Endothelial cell of umbilical vein (primary cell): ENCODE results near the gene PRPF40A. TPM values are rescaled to one million over a fixed set of nuclear protein-coding genes. Genes with fewer than 3 reads are reported as not detected.
A peak's percentile ranks its signal among the peaks of the same experiment; 100 is the strongest.
"Not testable (repeated sequence)": the region's sequence is repeated elsewhere in the genome, so short reads cannot be mapped to it uniquely, and the experiment has no call there.

ENCODE experiments used
- BruUV-seq: library from RNA; stranded (reverse); fragments of 400-500 nt; replicated peaks from 2 replicates; lab custom pipeline; 2021; lab: Mats Ljungman, UMichigan
- CTCF ChIA-PET: fragments of 300-600, 350-600 bp; sonication (Branson Sonifier 250); formaldehyde crosslinking; loops from one replicate; lab custom pipeline; 2021; ENCODE audit warnings: antibody characterized with exemption, inconsistent platforms; lab: Charles Lee
- POLR2A ChIA-PET: fragments of 300-600, 350-600 bp; sonication (Branson Sonifier 250); formaldehyde crosslinking; loops from one replicate; lab custom pipeline; 2021; ENCODE audit warnings: antibody characterized with exemption, inconsistent platforms; lab: Charles Lee
- DNase-seq: peaks from one replicate; pipeline ENCODE4 v3.0.0-alpha.2; 2011; ENCODE audit warnings: low read depth, low spot score
- FAIRE-seq: peaks from 2 replicates; lab custom pipeline; 2011; peaks lifted over from hg19 to GRCh38; lab: Jason Lieb, UNC
- H2AFZ ChIP-seq: 2 replicates; pipeline ENCODE4 v1.6.0; 2012; ENCODE audit warnings: low read depth, low read length, control low read depth, inconsistent platforms
- H3K27ac ChIP-seq: 2 replicates; pipeline ENCODE4 v1.5.1; 2011; ENCODE audit warnings: low read depth, mild to moderate bottlenecking, control low read depth, low read length, moderate library complexity; ENCODE audit not compliant: insufficient read depth
- H3K27me3 ChIP-seq, 2 experiments: 2 replicates each; pipeline versions ENCODE4 v1.6.0 to v1.6.1; 2011; ENCODE audit warnings: low read length in 2 of 2, mixed read lengths in 1 of 2; ENCODE audit not compliant: control insufficient read depth in 2 of 2, insufficient read depth in 2 of 2
- H3K36me3 ChIP-seq, 2 experiments: 2 replicates in 1 of 2; 3 replicates in 1 of 2; pipeline ENCODE4 v1.5.1; 2011; ENCODE audit warnings: low read length in 2 of 2, mild to moderate bottlenecking in 1 of 2, moderate library complexity in 1 of 2; ENCODE audit not compliant: control insufficient read depth in 2 of 2, insufficient read depth in 2 of 2; ENCODE audit errors: extremely low read depth in 1 of 2
- H3K4me1 ChIP-seq: 3 replicates; pipeline ENCODE4 v1.5.1; 2011; ENCODE audit warnings: mild to moderate bottlenecking, low read length; ENCODE audit not compliant: control insufficient read depth, insufficient read depth; ENCODE audit errors: extremely low read depth
- H3K4me2 ChIP-seq: 2 replicates; pipeline ENCODE4 v1.6.1; 2011; ENCODE audit warnings: low read length, control low read depth, mixed read lengths; ENCODE audit not compliant: insufficient read depth
- H3K4me3 ChIP-seq, 3 experiments: fragments of 200-600 bp in 1 of 3; sonication (generic), shearing (Covaris generic) in 1 of 3; replicated peaks in 1 of 3; 2 replicates each; pipeline ENCODE4 v1.5.1; 2011 to 2016; ENCODE audit warnings: control low read depth in 3 of 3, low read length in 3 of 3, mild to moderate bottlenecking in 2 of 3, inconsistent platforms in 1 of 3, low read depth in 1 of 3, moderate library complexity in 1 of 3; ENCODE audit not compliant: insufficient read depth in 1 of 3
- H3K79me2 ChIP-seq: 2 replicates; pipeline ENCODE4 v1.6.0; 2012; ENCODE audit warnings: low read length, inconsistent platforms; ENCODE audit not compliant: control insufficient read depth, insufficient read depth
- H3K9ac ChIP-seq: replicated peaks from 2 replicates; pipeline ENCODE3; 2011; ENCODE audit warnings: low read length, control low read depth; ENCODE audit not compliant: insufficient read depth; ENCODE audit errors: extremely low read depth
- H3K9me1 ChIP-seq: replicated peaks from 3 replicates; pipeline ENCODE4 v1.6.0; 2011; ENCODE audit warnings: mild to moderate bottlenecking, low read length; ENCODE audit not compliant: control insufficient read depth, insufficient read depth; ENCODE audit errors: extremely low read depth
- H3K9me3 ChIP-seq: replicated peaks from 2 replicates; pipeline ENCODE4 v1.5.1; 2012; ENCODE audit warnings: low read length, inconsistent platforms; ENCODE audit not compliant: control insufficient read depth, insufficient read depth
- H4K20me1 ChIP-seq: replicated peaks from 2 replicates; pipeline ENCODE3; 2011; ENCODE audit warnings: mild to moderate bottlenecking, low read length; ENCODE audit not compliant: control insufficient read depth, insufficient read depth; ENCODE audit errors: extremely low read depth
- CTCF ChIP-seq, 2 donors: IDR thresholded peaks; 1 replicate in 1 of 2; 2 replicates in 1 of 2; pipeline ENCODE4 v1.5.1; 2011; ENCODE audit warnings: low read length in 2 of 2, mild to moderate bottlenecking in 2 of 2, moderate library complexity in 2 of 2, control low read depth in 1 of 2, inconsistent platforms in 1 of 2, low read depth in 1 of 2; ENCODE audit not compliant: insufficient read depth in 1 of 2; ENCODE audit errors: extremely low read depth in 1 of 2
- POLR2A ChIP-seq: IDR thresholded peaks from 2 replicates; pipeline ENCODE4 v1.6.1; 2012; ENCODE audit warnings: low read depth, mild to moderate bottlenecking, control low read depth, low read length
- dilution Hi-C: fragments of 300-500 bp; cut with MboI; formaldehyde crosslinking; loops from one replicate; pipeline ENCODE4 v1.15.0; 2019; ENCODE audit warnings: low sequenced_read_pairs; ENCODE audit not compliant: extremely low pct_ligation_motif_present
- intact Hi-C: fragments of 100-400 bp; cut with micrococcal nuclease; formaldehyde crosslinking; loops from one replicate; pipeline ENCODE4 v1.10.0; 2022
- polyA plus RNA-seq, 4 experiments: library from polyadenylated mRNA; depleted of rRNA in 3 of 4; stranded (reverse) in 3 of 4; unstranded in 1 of 4; fragments of >200 nt; gene quantifications; 2 replicates each; pipeline versions ENCODE4 v1.2.1 to v1.2.3, GENCODE V29; 2011 to 2012; ENCODE audit warnings: missing spikeins in 1 of 4
- total RNA-seq: library from RNA; stranded (reverse); gene quantifications from 2 replicates; pipeline ENCODE4 v1.2.3, GENCODE V29; 2021

The PRPF40A gene
- total and polyA plus RNA-seq, 2 donors (not counting 3 experiments of a cell fraction or from before 2014, with no cell fraction given), result 58.2 to 123 TPM

GRCh38 chr2:152755029-152755428 is 37.8 kb upstream of the PRPF40A start:
- no peak overlapping the region for H3K27ac ChIP-seq
- no peak for DNase-seq
- no peak overlapping the region for H2AFZ ChIP-seq
- TF ChIP-seq POLR2A, result no peak
- peak; percentile 3 to 21 for TF ChIP-seq CTCF (IDR thresholded peaks at IDR 0.05; ENCODE audit: extremely low read depth in 1 of 2, insufficient read depth in 1 of 2, low read depth in 1 of 2, low read length in 2 of 2)
- BruUV-seq, result no TSS peak
- H3K4me3 ChIP-seq, result no peak overlapping the region
- H3K9me1 ChIP-seq, result no peaks in the 10 kb centered on the region
- CTCF ChIA-PET, result interaction anchor here (1.2 kb wide), 2 partner anchors 12 to 13 kb away, joined by 3 to 4 read pairs; no protein-coding TSS in a partner anchor
- no peak overlapping the region for H3K4me2 ChIP-seq
- no peaks in the 10 kb centered on the region for H3K4me1 ChIP-seq
- no peaks in the 10 kb centered on the region for H4K20me1 ChIP-seq
- dilution Hi-C loops (no loop called here), intact Hi-C loops (no loop called here)
- no peak overlapping the region for H3K9ac ChIP-seq
- no peaks in the 10 kb centered on the region for H3K79me2 ChIP-seq
- H3K27me3 ChIP-seq, result no peaks in the 10 kb centered on the region
- POLR2A ChIA-PET, result no interaction called here
- no peaks in the 10 kb centered on the region for H3K9me3 ChIP-seq
- no peak for FAIRE-seq
- H3K36me3 ChIP-seq, result peaks cover 0 to 7% of the 10 kb centered on the region in 2 experiments

GRCh38 chr2:152747751-152748150 is 30.5 kb upstream of the PRPF40A start:
- H3K27me3 ChIP-seq, H3K27ac ChIP-seq, H3K36me3 ChIP-seq, intact Hi-C loops, H3K4me1 ChIP-seq, POLR2A ChIA-PET, CTCF ChIA-PET, DNase-seq, H3K4me2 ChIP-seq, H4K20me1 ChIP-seq, H2AFZ ChIP-seq, H3K9me1 ChIP-seq, H3K9me3 ChIP-seq, H3K79me2 ChIP-seq, FAIRE-seq, BruUV-seq, H3K9ac ChIP-seq, H3K4me3 ChIP-seq, dilution Hi-C loops: not testable (repeated sequence)
